Gastroesophageal sphincter (tissue), 4 donors: ENCODE data around the gene CAPN5. TPM values are rescaled to one million over a fixed set of nuclear protein-coding genes. Genes with fewer than 3 reads are reported as not detected.

Experiments
- ATAC-seq: fragments of 150-250 bp; one replicate; pipeline ENCODE4 v1.9.1; 2016; ENCODE audit warnings: mild to moderate bottlenecking, moderate library complexity
- H3K27ac ChIP-seq, 4 donors: fragments of 200-600 bp; sonication (generic) in 3 of 4; 1 replicate in 3 of 4; 2 replicates in 1 of 4; pipeline ENCODE4 v1.5.1; 2016 to 2019
- H3K27me3 ChIP-seq: fragments of 200-600 bp; sonication (generic); one replicate; pipeline ENCODE4 v1.5.1; 2019
- H3K36me3 ChIP-seq, 2 donors: fragments of 200-600 bp; sonication (generic); one replicate each; pipeline ENCODE4 v1.5.1; 2019; ENCODE audit warnings: control low read depth in 1 of 2
- H3K4me1 ChIP-seq, 3 donors: fragments of 200-600 bp; sonication (generic); 1 replicate in 2 of 3; 2 replicates in 1 of 3; pipeline ENCODE4 v1.5.1; 2016 to 2019; ENCODE audit warnings: control low read depth in 2 of 3
- H3K4me3 ChIP-seq, 2 donors: fragments of 200-600 bp; sonication (generic); one replicate each; pipeline ENCODE4 v1.5.1; 2019; ENCODE audit warnings: mild to moderate bottlenecking in 1 of 2, moderate library complexity in 1 of 2
- H3K9me3 ChIP-seq, 3 donors: fragments of 200-600 bp; sonication (generic); one replicate each; pipeline ENCODE4 v1.5.1; 2017 to 2019; ENCODE audit warnings: control low read depth in 2 of 3
- CTCF ChIP-seq, 4 experiments: fragments of 200-600 bp in 2 of 4; fragments of 450-650 bp in 2 of 4; sonication (generic) in 1 of 4; IDR thresholded peaks; one replicate each; pipeline ENCODE4 v1.5.1; 2017 to 2019; ENCODE audit warnings: antibody characterized with exemption in 4 of 4, mild to moderate bottlenecking in 2 of 4, moderate library complexity in 2 of 4
- EP300 ChIP-seq: sonication (generic); formaldehyde crosslinking; IDR thresholded peaks from one replicate; pipeline ENCODE4 v1.6.1; 2017; ENCODE audit warnings: antibody characterized with exemption, mild to moderate bottlenecking
- POLR2A ChIP-seq, 2 donors: fragments of 450-650 bp; IDR thresholded peaks; one replicate each; pipeline ENCODE4 v1.6.1; 2017; ENCODE audit warnings: antibody characterized with exemption in 2 of 2, mild to moderate bottlenecking in 2 of 2, moderate library complexity in 1 of 2
- POLR2AphosphoS5 ChIP-seq: sonication (generic); formaldehyde crosslinking; IDR thresholded peaks from one replicate; pipeline ENCODE4 v1.6.1; 2017; ENCODE audit warnings: antibody characterized with exemption
- WGBS, 2 donors: methylation state at CpG; one replicate each; pipeline ENCODE4 v1.1.5; 2018; ENCODE audit warnings: low coverage in 1 of 2; 5-methylcytosine and 5-hydroxymethylcytosine counted together
- total RNA-seq, 4 donors: library from RNA; depleted of rRNA; stranded (reverse); fragments of >200 nt; gene quantifications; one replicate each; pipeline ENCODE4 v1.1.0, GENCODE V29; 2016

The CAPN5 gene
- total RNA-seq, 4 donors from 2014 or later = 4.1 to 9.4 (median 7.7) TPM

GRCh38 chr11:77110836-77111235 is 44.1 kb downstream of the CAPN5 start:
- no CpG with 5 or more reads among the region's 6 CpGs for whole genome bisulfite sequencing, 2 donors
- TF ChIP-seq POLR2A (IDR thresholded peaks at IDR 0.05) (no peak), EP300 (no peak), CTCF (IDR thresholded peaks at IDR 0.05) (no peak), POLR2AphosphoS5 (no peak)
- no peaks in the 10 kb centered on the region for H3K9me3 ChIP-seq
- peaks cover 0 to 12% of the 10 kb centered on the region in 2 donors for H3K36me3 ChIP-seq
- H3K27ac ChIP-seq = no peak overlapping the region
- no peak overlapping the region for H3K4me3 ChIP-seq
- H3K4me1 ChIP-seq = peaks cover 0 to 52% (median 7%) of the 10 kb centered on the region in 3 donors
- no peak for ATAC-seq
- no peaks in the 10 kb centered on the region for H3K27me3 ChIP-seq

- Histone ChIP-seq H3K27ac (no peak overlapping the region), H3K27me3 (no peaks in the 10 kb centered on the region), H3K4me1 (peaks cover 0 to 51% (median 7%) of the 10 kb centered on the region in 3 donors), H3K9me3 (no peaks in the 10 kb centered on the region), H3K4me3 (no peak overlapping the region), H3K36me3 (peaks cover 0 to 17% of the 10 kb centered on the region in 2 donors)
- no peak for ATAC-seq
- TF ChIP-seq EP300 (no peak), POLR2AphosphoS5 (no peak), POLR2A (IDR thresholded peaks at IDR 0.05) (no peak), CTCF (IDR thresholded peaks at IDR 0.05) (no peak)
- WGBS, 2 donors = 89% methylated on average over 1 of the region's 3 CpGs; no CpG with 5 or more reads in 1 of the 2 donors
Measured at GRCh38 chr11:77111277-77111676, 44.5 kb downstream of the CAPN5 start.

GRCh38 chr11:77111946-77112345 is 45.2 kb downstream of the CAPN5 start:
- no peak for ATAC-seq
- 84 to 100% methylated on average over 3 to 5 of the region's 6 CpGs for WGBS, 2 donors
- TF ChIP-seq POLR2A (IDR thresholded peaks at IDR 0.05) (no peak), EP300 (no peak), POLR2AphosphoS5 (no peak), CTCF (IDR thresholded peaks at IDR 0.05) (no peak)
- Histone ChIP-seq H3K36me3 (peaks cover 0 to 19% of the 10 kb centered on the region in 2 donors), H3K27ac (no peak overlapping the region), H3K4me1 (peaks cover 0 to 44% (median 7%) of the 10 kb centered on the region in 3 donors), H3K9me3 (no peaks in the 10 kb centered on the region), H3K4me3 (no peak overlapping the region), H3K27me3 (no peaks in the 10 kb centered on the region)

GRCh38 chr11:77112641-77113381 is 46.0 kb downstream of the CAPN5 start:
- peaks cover 0 to 23% of the 10 kb centered on the region in 2 donors for H3K36me3 ChIP-seq
- H3K27me3 ChIP-seq = no peaks in the 10 kb centered on the region
- TF ChIP-seq CTCF (IDR thresholded peaks at IDR 0.05) = no peak
- TF ChIP-seq POLR2AphosphoS5 = no peak
- TF ChIP-seq EP300 = no peak
- no peak for TF ChIP-seq POLR2A (IDR thresholded peaks at IDR 0.05)
- no peak for ATAC-seq
- WGBS, 2 donors = 96 to 97% methylated on average over 4 to 10 of the region's 20 CpGs
- no peaks in the 10 kb centered on the region for H3K9me3 ChIP-seq
- no peak overlapping the region for H3K4me3 ChIP-seq
- H3K4me1 ChIP-seq = peaks cover 0 to 35% (median 2%) of the 10 kb centered on the region in 3 donors
- H3K27ac ChIP-seq = no peak overlapping the region
